GM18505 (cell line): ENCODE results near the gene EVI2A.
"Not testable (repeated sequence)": the region's sequence is repeated elsewhere in the genome, so short reads cannot be mapped to it uniquely, and the experiment has no call there.

Source experiments
- ATAC-seq: cut with Tn5 transposase; IDR thresholded peaks from one replicate; pipeline ENCODE4 v1.9.1; 2021; ENCODE audit not compliant: unreplicated experiment
- POLR2A ChIP-seq: IDR thresholded peaks from 4 replicates; pipeline ENCODE4 v1.6.1; 2011; ENCODE audit warnings: borderline replicate concordance; ENCODE audit not compliant: insufficient read depth, insufficient read length; ENCODE audit errors: extremely low read depth

Gene EVI2A

GRCh38 chr17:31320241-31320640 is 1.2 kb downstream of the EVI2A start:
- no peak for TF ChIP-seq POLR2A
- ATAC-seq: no peak

DNA sequence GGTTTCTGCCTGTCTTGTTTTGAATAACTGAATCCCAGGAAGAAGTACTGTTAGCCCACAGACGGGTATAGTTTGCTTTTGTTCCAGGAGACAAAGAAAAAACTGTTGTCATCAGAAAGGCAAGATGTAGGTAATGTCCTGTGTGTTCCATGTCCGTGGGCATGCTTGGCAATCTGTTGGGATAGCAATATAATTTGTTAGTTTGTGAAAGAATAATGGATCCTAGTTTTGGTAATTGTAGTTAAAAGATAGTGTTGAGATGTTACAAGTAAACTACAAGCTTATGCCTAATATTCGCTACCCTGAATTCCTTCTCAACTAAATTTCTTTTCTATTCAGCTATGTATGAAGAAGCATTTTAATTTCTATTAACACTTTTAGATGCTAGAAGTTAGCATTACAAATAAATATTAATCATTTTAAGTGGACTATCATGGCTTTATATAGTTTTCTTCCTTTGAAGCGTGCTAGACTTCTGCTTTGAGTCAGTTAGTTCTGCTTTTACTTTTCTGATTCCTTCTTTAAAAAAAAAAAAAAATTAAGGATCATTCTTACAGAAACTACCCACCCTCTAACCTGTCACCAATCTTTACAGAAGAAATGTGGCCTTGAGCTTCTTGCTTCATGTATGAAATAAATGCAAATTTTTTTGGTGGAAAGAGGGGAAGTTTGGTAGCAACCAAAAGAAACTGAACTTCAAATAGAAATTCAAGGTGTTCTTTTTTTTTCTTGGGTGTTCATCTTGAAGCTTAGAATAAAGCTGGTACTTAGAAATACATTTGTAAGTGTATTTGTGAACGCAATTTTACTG is 2.4 kb downstream of the EVI2A start:
- TF ChIP-seq POLR2A: peak; percentile 45
- ATAC-seq: no peak

DNA sequence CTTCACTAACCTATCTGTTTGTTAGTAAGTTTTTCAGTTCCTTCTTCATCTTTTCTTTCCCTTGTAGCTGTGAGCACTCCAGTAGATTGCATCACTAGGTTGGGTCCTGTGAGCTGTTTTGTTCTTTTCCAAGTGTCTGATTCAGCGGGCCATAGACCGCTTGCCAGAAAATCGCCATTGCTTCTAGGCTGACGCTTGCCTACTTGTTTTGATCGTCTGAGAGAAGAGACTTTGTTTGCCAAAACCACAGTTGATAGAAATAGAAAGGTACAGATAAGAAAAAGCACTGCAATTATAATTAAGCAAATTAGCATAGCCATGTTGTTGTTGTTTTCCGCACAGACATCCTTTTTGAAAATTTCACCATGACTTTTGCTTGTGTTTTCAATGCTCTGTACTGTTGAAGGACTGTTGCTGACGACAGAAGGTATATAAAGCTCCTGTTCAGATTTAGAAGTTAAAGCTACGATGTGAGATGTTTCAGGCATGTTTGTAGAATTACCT is 3.1 kb downstream of the EVI2A start:
- peak; percentile 41 for TF ChIP-seq POLR2A
- ATAC-seq: no peak

GRCh38 chr17:31314782-31315100 is 6.7 kb downstream of the EVI2A start:
- ATAC-seq: no peak
- no peak for TF ChIP-seq POLR2A

DNA sequence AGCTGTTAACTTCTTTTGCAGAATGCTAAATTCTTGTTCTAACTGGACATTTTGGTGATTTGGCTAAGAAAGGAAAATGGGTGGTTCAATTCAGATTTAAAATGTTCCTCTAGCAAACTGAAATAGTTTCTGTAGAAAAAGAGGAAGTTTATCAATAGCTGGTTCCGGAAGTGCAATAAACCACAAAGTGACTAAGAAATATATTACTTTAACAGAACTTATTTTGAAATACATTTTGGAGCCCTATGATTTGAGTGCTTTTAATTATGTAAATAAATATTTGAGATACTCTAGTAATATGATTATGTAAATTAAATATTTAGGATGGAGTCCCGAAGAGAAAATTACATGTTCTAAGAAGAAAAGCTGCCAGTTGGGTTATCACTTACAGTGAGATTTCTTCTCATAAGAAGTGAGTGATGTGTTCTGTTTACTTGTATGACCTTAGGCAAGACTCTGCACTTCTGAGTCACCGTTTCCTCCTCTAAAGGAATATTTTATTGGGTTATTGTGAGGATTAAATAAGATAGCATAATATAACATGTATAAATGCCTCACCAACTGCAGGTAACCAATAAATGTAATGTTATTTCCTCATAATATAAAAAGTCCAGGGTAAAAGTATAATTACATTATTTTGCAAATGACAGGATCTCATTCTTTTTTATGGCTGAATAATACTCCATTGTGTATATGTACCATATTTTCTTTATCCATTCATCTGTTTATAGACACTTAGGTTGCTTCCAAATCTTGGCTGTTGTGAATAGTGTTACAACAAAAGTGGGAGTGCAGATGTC is 7.2 kb downstream of the EVI2A start, which contains the start of gene EVI2B:
EVI2B (minus strand) TSS at position 73 of the 800 bp plus-strand sequence. CDS start 8,445 bp downstream, outside the sequence.
- ATAC-seq: peak; percentile 34
- peak; percentile 49 for TF ChIP-seq POLR2A

DNA sequence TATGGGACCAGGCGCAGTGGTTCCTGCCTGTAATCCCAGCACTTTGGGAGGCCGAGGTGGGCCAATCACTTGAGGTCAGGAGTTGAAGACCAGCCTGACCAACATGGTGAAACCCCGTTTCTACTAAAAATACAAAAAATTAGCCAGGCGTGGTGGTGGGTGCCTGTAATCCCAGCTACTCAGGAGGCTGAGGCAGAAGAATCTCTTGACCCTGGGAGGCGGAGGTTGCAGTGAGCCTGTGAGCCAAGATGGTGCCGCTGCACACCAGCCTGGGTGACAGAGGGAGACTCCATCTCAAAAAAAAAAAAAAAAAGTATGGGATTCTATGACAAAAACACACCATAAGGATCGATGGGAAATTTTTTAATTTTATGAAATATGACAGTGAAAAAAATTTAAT is 9.2 kb downstream of the EVI2A start:
- not testable (repeated sequence) for ATAC-seq

GRCh38 chr17:31311526-31311925 is 9.9 kb downstream of the EVI2A start:
- TF ChIP-seq POLR2A: no peak
- ATAC-seq: no peak

DNA sequence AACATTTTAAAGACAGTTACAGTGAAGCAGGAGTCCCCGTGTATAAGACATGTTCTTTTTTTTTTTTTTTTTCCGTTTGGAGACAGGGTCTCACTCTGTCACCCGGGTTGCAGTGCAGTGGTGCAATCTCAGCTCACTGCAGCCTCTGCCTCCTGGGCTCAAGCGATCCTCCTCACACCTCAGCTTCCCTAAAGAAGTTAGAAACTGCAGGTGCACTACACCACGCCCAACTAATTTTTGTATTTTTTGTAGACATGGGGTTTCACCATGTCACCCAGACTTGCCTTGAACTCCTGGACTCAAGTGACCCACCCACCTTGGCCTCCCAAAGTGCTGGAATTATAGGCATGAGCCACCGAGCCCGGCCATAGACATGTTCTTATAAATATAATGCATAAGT is 10.5 kb downstream of the EVI2A start:
- ATAC-seq: no peak
- TF ChIP-seq POLR2A: peak; percentile 12

DNA sequence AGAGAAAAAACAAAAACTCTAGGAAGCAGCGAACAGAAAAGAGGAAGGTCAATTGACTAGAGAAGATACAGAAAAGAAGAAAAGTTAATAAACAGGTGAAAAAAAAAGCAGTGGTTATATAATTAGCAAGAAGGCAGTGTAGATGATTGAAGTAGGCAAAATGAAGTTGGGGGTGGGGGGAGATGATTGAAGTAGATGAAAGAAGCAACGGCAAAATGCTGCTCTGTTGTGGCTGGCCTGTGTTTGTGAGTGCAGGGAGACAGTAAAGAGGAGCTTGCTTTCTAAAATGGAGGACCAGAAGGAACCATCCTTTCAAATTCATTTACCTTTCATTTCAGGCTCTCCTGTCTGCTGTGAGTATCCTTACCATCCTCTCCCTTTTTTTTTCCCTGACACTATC is 11.2 kb downstream of the EVI2A start:
- no peak for ATAC-seq
- no peak for TF ChIP-seq POLR2A

- ATAC-seq: no peak
- TF ChIP-seq POLR2A: peak; percentile 35
These were observed 11.9 kb downstream of the EVI2A start for GRCh38 chr17:31309556-31309955.

DNA sequence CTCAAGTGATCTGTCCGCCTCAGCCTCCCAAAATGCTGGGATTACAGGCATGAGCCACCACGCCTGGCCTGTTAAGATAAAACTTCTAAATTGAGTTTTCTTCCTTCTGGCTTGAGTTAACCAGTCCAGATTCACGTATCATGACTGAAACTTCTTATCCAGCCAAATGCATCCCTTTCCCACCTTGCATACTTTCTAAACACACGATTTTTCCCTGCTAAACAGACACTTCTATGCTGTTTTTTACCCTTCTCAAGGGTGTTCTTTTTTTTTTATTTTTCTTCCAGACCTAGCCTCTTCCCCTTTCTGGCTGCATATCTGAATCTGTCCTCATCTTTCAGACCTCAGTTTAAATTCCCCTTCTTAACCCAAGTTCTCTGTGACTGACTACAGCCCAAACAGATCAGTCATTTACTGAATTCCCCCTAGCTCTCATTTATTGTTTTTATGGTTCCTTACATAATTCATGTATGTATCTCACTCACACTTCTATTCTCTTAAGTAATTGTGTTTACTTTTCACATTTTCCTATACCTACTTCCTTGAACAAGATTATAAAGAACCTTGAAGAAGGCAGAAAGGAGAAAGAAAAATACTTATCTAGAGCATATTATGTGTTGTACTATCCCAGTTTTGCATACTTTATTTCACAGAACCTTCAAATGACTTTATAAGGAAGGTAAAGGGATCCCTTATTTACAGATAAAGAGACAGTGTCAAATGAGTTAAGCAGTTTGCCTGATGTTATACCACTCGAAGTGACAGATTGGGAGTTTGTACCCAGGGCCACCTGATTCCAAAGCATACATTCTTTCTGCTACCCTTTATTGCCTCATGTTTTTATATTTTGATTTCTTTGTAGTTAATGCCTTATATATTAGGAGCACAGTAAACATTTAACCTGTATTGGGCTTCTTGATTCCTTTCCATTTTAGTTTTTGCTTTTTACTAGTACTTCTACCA is 12.8 kb downstream of the EVI2A start:
- peak; percentile 29 for TF ChIP-seq POLR2A
- ATAC-seq: no peak

DNA sequence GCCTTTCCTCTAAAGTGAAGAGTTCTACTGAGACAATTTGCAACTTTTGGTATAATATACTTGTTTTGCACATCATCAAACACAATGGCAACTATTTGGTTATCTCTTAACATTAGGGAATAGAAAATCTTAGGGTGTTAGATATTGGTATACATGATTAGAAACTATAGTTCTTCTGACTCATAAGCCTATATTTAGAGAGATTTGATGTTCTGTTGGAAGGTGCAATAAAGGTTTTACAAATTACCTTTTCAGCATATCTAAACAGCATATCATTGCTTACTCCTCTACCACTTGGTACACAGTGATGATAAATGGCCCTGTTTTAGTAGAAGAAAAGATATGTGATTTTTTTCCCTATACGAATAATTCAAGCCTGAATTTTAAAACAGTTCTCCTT is 13.8 kb downstream of the EVI2A start:
- no peak for TF ChIP-seq POLR2A
- no peak for ATAC-seq

- TF ChIP-seq POLR2A: no peak
- ATAC-seq: no peak
These were observed 21.8 kb downstream of the EVI2A start for GRCh38 chr17:31299624-31300023.
